Activated CD8-positive, alpha-beta T cell treated with anti-CD3 and anti-CD28 coated beads, Interleukin-2, amount 10 ng/mL, durations not matched to agents 7 days and 5 days (primary cell): Measurements from ENCODE around the gene CTAGE6. TPM values are rescaled to one million over a fixed set of nuclear protein-coding genes. Genes with fewer than 3 reads are reported as not detected.
A peak's percentile ranks its signal among the peaks of the same experiment; 100 is the strongest.
"Not testable (repeated sequence)": the region's sequence is repeated elsewhere in the genome, so short reads cannot be mapped to it uniquely, and the experiment has no call there.

Experiments
- ATAC-seq: fragments of 150-1000 bp; cut with Tn5 transposase; one replicate; pipeline ENCODE4 v1.10.0; 2021; ENCODE audit warnings: moderate library complexity
- CTCF ChIA-PET: fragments of 350-600 bp; sonication (Branson Sonifier 250); formaldehyde crosslinking; loops from one replicate; lab custom pipeline; 2021; ENCODE audit warnings: antibody characterized with exemption; lab: Charles Lee
- POLR2A ChIA-PET: fragments of 350-600 bp; sonication (Branson Sonifier 250); formaldehyde crosslinking; loops from one replicate; lab custom pipeline; 2021; ENCODE audit warnings: antibody characterized with exemption; lab: Charles Lee
- DNase-seq: peaks from one replicate; pipeline ENCODE4 v3.0.0-alpha.2; 2020
- H3K27ac Mint-ChIP-seq: one replicate; pipeline ENCODE4 v1.8.0; 2021; ENCODE audit warnings: mild to moderate bottlenecking, mixed read lengths
- H3K27me3 Mint-ChIP-seq: one replicate; pipeline ENCODE4 v1.8.0; 2021; ENCODE audit warnings: low read depth, mixed read lengths
- H3K36me3 Mint-ChIP-seq: one replicate; pipeline ENCODE4 v1.8.0; 2021; ENCODE audit warnings: low read depth, mixed read lengths
- H3K4me1 Mint-ChIP-seq: one replicate; pipeline ENCODE4 v1.8.0; 2021; ENCODE audit warnings: low read depth, mixed read lengths
- H3K4me3 Mint-ChIP-seq: one replicate; pipeline ENCODE4 v1.8.0; 2021; ENCODE audit warnings: mild to moderate bottlenecking, mixed read lengths
- H3K9me3 Mint-ChIP-seq: one replicate; pipeline ENCODE4 v1.8.0; 2022; ENCODE audit warnings: mixed read lengths; ENCODE audit not compliant: insufficient read depth
- total RNA-seq, 2 experiments: library from RNA; stranded (reverse); gene quantifications; one replicate each; pipeline ENCODE4 v1.2.3, GENCODE V29; 2021

The CTAGE6 gene
- total RNA-seq, 2 experiments from 2014 or later, result 0.44 to 1.2 TPM

- H3K36me3 Mint-ChIP-seq, CTCF ChIA-PET, DNase-seq, H3K27ac Mint-ChIP-seq, H3K9me3 Mint-ChIP-seq, POLR2A ChIA-PET, ATAC-seq, H3K27me3 Mint-ChIP-seq, H3K4me3 Mint-ChIP-seq, H3K4me1 Mint-ChIP-seq: not testable (repeated sequence)
Measured at GRCh38 chr7:143763065-143763464, 5.6 kb upstream of the CTAGE6 start.

GRCh38 chr7:143745340-143745739 is 12.2 kb downstream of the CTAGE6 start:
- ATAC-seq, H3K27ac Mint-ChIP-seq, POLR2A ChIA-PET, CTCF ChIA-PET, H3K4me1 Mint-ChIP-seq, H3K4me3 Mint-ChIP-seq, H3K27me3 Mint-ChIP-seq, DNase-seq, H3K36me3 Mint-ChIP-seq, H3K9me3 Mint-ChIP-seq: not testable (repeated sequence)

- H3K4me1 Mint-ChIP-seq, POLR2A ChIA-PET, H3K27ac Mint-ChIP-seq, H3K9me3 Mint-ChIP-seq, H3K4me3 Mint-ChIP-seq, H3K27me3 Mint-ChIP-seq, H3K36me3 Mint-ChIP-seq, DNase-seq: not testable (repeated sequence)
- CTCF ChIA-PET, result interaction anchor here (0.6 to 2.2 kb wide), 9 partner anchors 156 to 497 kb away, joined by 3 to 24 read pairs (median 4); partner anchors contain the start of gene TCAF1
- ATAC-seq, result peak; percentile 90
Measured at GRCh38 chr7:143737037-143737819, 20.3 kb downstream of the CTAGE6 start.

- CTCF ChIA-PET, result interaction anchor here (1.5 to 2.2 kb wide), 3 partner anchors 157 to 393 kb away, joined by 8 to 24 read pairs (median 9); partner anchors contain the start of gene TCAF1
- no peaks in the 10 kb centered on the region for H3K9me3 Mint-ChIP-seq
- no peak overlapping the region for H3K27ac Mint-ChIP-seq
- no peaks in the 10 kb centered on the region for H3K27me3 Mint-ChIP-seq
- peaks cover 2% of the 10 kb centered on the region for H3K36me3 Mint-ChIP-seq
- ATAC-seq (no peak), DNase-seq (no peak)
- peaks cover 9% of the 10 kb centered on the region for H3K4me1 Mint-ChIP-seq
- no peak overlapping the region for H3K4me3 Mint-ChIP-seq
- POLR2A ChIA-PET, result no interaction called here
Measured at GRCh38 chr7:143735962-143736361, 21.5 kb downstream of the CTAGE6 start.

GRCh38 chr7:143733876-143734275 is 23.6 kb downstream of the CTAGE6 start:
- Mint-ChIP-seq H3K4me1 (peaks cover 9% of the 10 kb centered on the region), H3K27ac (no peak overlapping the region), H3K36me3 (peaks cover 17% of the 10 kb centered on the region), H3K4me3 (no peak overlapping the region), H3K9me3 (no peaks in the 10 kb centered on the region), H3K27me3 (no peaks in the 10 kb centered on the region)
- DNase-seq (no peak), ATAC-seq (no peak)
- ChIA-PET CTCF (interaction anchor here (4.2 kb wide), 1 partner anchor 394 kb away, joined by 16 read pairs; no protein-coding TSS in a partner anchor), POLR2A (no interaction called here)

GRCh38 chr7:143728333-143728862 is 29.1 kb downstream of the CTAGE6 start:
- no peaks in the 10 kb centered on the region for H3K9me3 Mint-ChIP-seq
- H3K36me3 Mint-ChIP-seq, result peaks cover 24% of the 10 kb centered on the region
- no peak overlapping the region for H3K27ac Mint-ChIP-seq
- ChIA-PET POLR2A (no interaction called here), CTCF (no interaction called here)
- no peak overlapping the region for H3K4me3 Mint-ChIP-seq
- H3K4me1 Mint-ChIP-seq, result peaks cover under 1% of the 10 kb centered on the region
- no peak for DNase-seq
- ATAC-seq, result no peak
- H3K27me3 Mint-ChIP-seq, result no peaks in the 10 kb centered on the region

GRCh38 chr7:143727561-143727960 is 29.9 kb downstream of the CTAGE6 start:
- H3K9me3 Mint-ChIP-seq, H3K27me3 Mint-ChIP-seq, H3K27ac Mint-ChIP-seq, POLR2A ChIA-PET, CTCF ChIA-PET, H3K4me3 Mint-ChIP-seq, DNase-seq, H3K4me1 Mint-ChIP-seq: not testable (repeated sequence)
- H3K36me3 Mint-ChIP-seq, result peaks cover 22% of the 10 kb centered on the region
- peak; percentile 47 for ATAC-seq

GRCh38 chr7:143726143-143726542 is 31.4 kb downstream of the CTAGE6 start:
- H3K4me3 Mint-ChIP-seq, result not testable (repeated sequence)

GRCh38 chr7:143720335-143720734 is 37.2 kb downstream of the CTAGE6 start:
- ATAC-seq, POLR2A ChIA-PET, H3K27me3 Mint-ChIP-seq, DNase-seq, H3K4me1 Mint-ChIP-seq, H3K9me3 Mint-ChIP-seq, CTCF ChIA-PET, H3K4me3 Mint-ChIP-seq, H3K36me3 Mint-ChIP-seq, H3K27ac Mint-ChIP-seq: not testable (repeated sequence)

More at GRCh38 chr7:143726143-143726542, 31.4 kb downstream of the CTAGE6 start:
- H3K9me3 Mint-ChIP-seq, H3K27me3 Mint-ChIP-seq, CTCF ChIA-PET, H3K27ac Mint-ChIP-seq, POLR2A ChIA-PET, DNase-seq, H3K4me1 Mint-ChIP-seq, ATAC-seq: not testable (repeated sequence)
- H3K36me3 Mint-ChIP-seq, result peaks cover 22% of the 10 kb centered on the region

GRCh38 chr7:143715543-143716193 is 41.8 kb downstream of the CTAGE6 start:
- H3K36me3 Mint-ChIP-seq, DNase-seq, H3K27me3 Mint-ChIP-seq, H3K4me3 Mint-ChIP-seq, CTCF ChIA-PET, H3K27ac Mint-ChIP-seq, POLR2A ChIA-PET, H3K9me3 Mint-ChIP-seq, H3K4me1 Mint-ChIP-seq: not testable (repeated sequence)
- ATAC-seq, result peak; percentile 22

GRCh38 chr7:143714581-143715454 is 42.7 kb downstream of the CTAGE6 start:
- peak; percentile 86 for ATAC-seq
- H3K36me3 Mint-ChIP-seq, CTCF ChIA-PET, H3K27ac Mint-ChIP-seq, H3K27me3 Mint-ChIP-seq, H3K4me3 Mint-ChIP-seq, POLR2A ChIA-PET, DNase-seq, H3K4me1 Mint-ChIP-seq, H3K9me3 Mint-ChIP-seq: not testable (repeated sequence)
